Subcutaneous abdominal adipose tissue (tissue), 5 donors: ENCODE data around the gene PTPRG.

ENCODE experiments used
- H3K27ac ChIP-seq: one replicate; pipeline ENCODE4 v1.7.0; 2013; ENCODE audit warnings: low read depth, mild to moderate bottlenecking, inconsistent platforms, low read length, moderate library complexity
- H3K27me3 ChIP-seq, 5 donors: one replicate each; pipeline ENCODE4 v1.7.0; 2013; ENCODE audit warnings: low read length in 5 of 5, inconsistent platforms in 1 of 5; ENCODE audit not compliant: control insufficient read depth in 5 of 5, insufficient read depth in 4 of 5
- H3K36me3 ChIP-seq, 5 donors: one replicate each; pipeline ENCODE4 v1.7.0; 2013; ENCODE audit warnings: low read length in 5 of 5; ENCODE audit not compliant: control insufficient read depth in 5 of 5, insufficient read depth in 5 of 5
- H3K4me1 ChIP-seq, 5 donors: one replicate each; pipeline ENCODE4 v1.7.0; 2013; ENCODE audit warnings: low read length in 5 of 5, mild to moderate bottlenecking in 3 of 5, moderate library complexity in 1 of 5; ENCODE audit not compliant: control insufficient read depth in 5 of 5, insufficient read depth in 5 of 5
- H3K4me3 ChIP-seq, 5 donors: one replicate each; pipeline ENCODE4 v1.7.0; 2013; ENCODE audit warnings: low read length in 5 of 5, low read depth in 1 of 5
- H3K9ac ChIP-seq, 5 donors: one replicate each; pipeline ENCODE4 v1.7.0; 2013; ENCODE audit warnings: low read length in 5 of 5, mild to moderate bottlenecking in 4 of 5, moderate library complexity in 3 of 5
- H3K9me3 ChIP-seq, 5 donors: one replicate each; pipeline ENCODE4 v1.7.0; 2013; ENCODE audit warnings: low read length in 5 of 5; ENCODE audit not compliant: control insufficient read depth in 5 of 5
- donor health status: healthy.
- donor health status: healthy.
- donor health status: healthy.
- donor health status: healthy.
- donor health status: healthy.

The PTPRG gene

GRCh38 chr3:62051506-62051905, 490.1 kb downstream of the PTPRG start:
- H3K36me3 ChIP-seq: no peaks in the 10 kb centered on the region

GRCh38 chr3:62052331-62052730, 491.0 kb downstream of the PTPRG start:
- no peaks in the 10 kb centered on the region for H3K36me3 ChIP-seq
- H3K4me1 ChIP-seq: peaks cover 0 to 8% (median 4%) of the 10 kb centered on the region in 5 donors
- no peak overlapping the region for H3K9ac ChIP-seq
- H3K27ac ChIP-seq: no peak overlapping the region
- no peak overlapping the region for H3K4me3 ChIP-seq
- H3K27me3 ChIP-seq: no peaks in the 10 kb centered on the region
- no peaks in the 10 kb centered on the region for H3K9me3 ChIP-seq

More at GRCh38 chr3:62051506-62051905, 490.1 kb downstream of the PTPRG start:
- H3K27me3 ChIP-seq: no peaks in the 10 kb centered on the region
- H3K4me3 ChIP-seq: no peak overlapping the region
- no peak overlapping the region for H3K27ac ChIP-seq
- H3K9me3 ChIP-seq: no peaks in the 10 kb centered on the region
- no peak overlapping the region for H3K9ac ChIP-seq
- H3K4me1 ChIP-seq: peaks cover 0 to 2% (median 0%) of the 10 kb centered on the region in 5 donors

- H3K27me3 ChIP-seq: no peaks in the 10 kb centered on the region
- no peak overlapping the region for H3K4me3 ChIP-seq
- H3K36me3 ChIP-seq: no peaks in the 10 kb centered on the region
- no peaks in the 10 kb centered on the region for H3K9me3 ChIP-seq
- H3K9ac ChIP-seq: no peak overlapping the region
- H3K27ac ChIP-seq: no peak overlapping the region
- H3K4me1 ChIP-seq: peaks cover 0 to 12% (median 7%) of the 10 kb centered on the region in 5 donors
These were observed 495.3 kb downstream of the PTPRG start for GRCh38 chr3:62056658-62057057.

GRCh38 chr3:62057339-62058047, 496.1 kb downstream of the PTPRG start:
- Histone ChIP-seq H3K27ac (no peak overlapping the region), H3K4me1 (peaks cover 0 to 12% (median 7%) of the 10 kb centered on the region in 5 donors), H3K4me3 (no peak overlapping the region), H3K36me3 (no peaks in the 10 kb centered on the region), H3K27me3 (no peaks in the 10 kb centered on the region), H3K9me3 (no peaks in the 10 kb centered on the region), H3K9ac (no peak overlapping the region)

GRCh38 chr3:62065985-62066693, 504.8 kb downstream of the PTPRG start:
- Histone ChIP-seq H3K27me3 (no peaks in the 10 kb centered on the region), H3K9me3 (no peaks in the 10 kb centered on the region), H3K27ac (no peak overlapping the region), H3K9ac (no peak overlapping the region), H3K36me3 (no peaks in the 10 kb centered on the region), H3K4me1 (no peaks in the 10 kb centered on the region), H3K4me3 (no peak overlapping the region)

- Histone ChIP-seq H3K27ac (no peak overlapping the region), H3K36me3 (no peaks in the 10 kb centered on the region), H3K9ac (no peak overlapping the region), H3K4me1 (no peaks in the 10 kb centered on the region), H3K27me3 (no peaks in the 10 kb centered on the region), H3K4me3 (no peak overlapping the region), H3K9me3 (no peaks in the 10 kb centered on the region)
These were observed 507.0 kb downstream of the PTPRG start for GRCh38 chr3:62068337-62068736.

- no peaks in the 10 kb centered on the region for H3K9me3 ChIP-seq
These were observed 509.5 kb downstream of the PTPRG start for GRCh38 chr3:62070891-62071290.

GRCh38 chr3:62073038-62073437, 511.7 kb downstream of the PTPRG start:
- Histone ChIP-seq H3K9me3 (no peaks in the 10 kb centered on the region), H3K9ac (no peak overlapping the region), H3K27ac (no peak overlapping the region), H3K4me3 (no peak overlapping the region), H3K36me3 (no peaks in the 10 kb centered on the region), H3K27me3 (no peaks in the 10 kb centered on the region), H3K4me1 (peaks cover 0 to 5% (median 0%) of the 10 kb centered on the region in 5 donors)

More at GRCh38 chr3:62070891-62071290, 509.5 kb downstream of the PTPRG start:
- Histone ChIP-seq H3K27ac (no peak overlapping the region), H3K4me3 (no peak overlapping the region), H3K36me3 (no peaks in the 10 kb centered on the region), H3K9ac (no peak overlapping the region), H3K27me3 (no peaks in the 10 kb centered on the region), H3K4me1 (peaks cover 0 to 5% (median 0%) of the 10 kb centered on the region in 5 donors)

GRCh38 chr3:62084558-62084957, 523.2 kb downstream of the PTPRG start:
- Histone ChIP-seq H3K4me1 (peaks cover 0 to 2% (median 0%) of the 10 kb centered on the region in 5 donors), H3K9ac (no peak overlapping the region), H3K27ac (no peak overlapping the region)

GRCh38 chr3:62088472-62089104, 527.2 kb downstream of the PTPRG start:
- peaks cover 0 to 9% (median 0%) of the 10 kb centered on the region in 5 donors for H3K4me1 ChIP-seq
- H3K4me3 ChIP-seq: no peak overlapping the region
- no peaks in the 10 kb centered on the region for H3K36me3 ChIP-seq
- no peak overlapping the region for H3K27ac ChIP-seq
- no peak overlapping the region for H3K9ac ChIP-seq
- H3K27me3 ChIP-seq: no peaks in the 10 kb centered on the region
- no peaks in the 10 kb centered on the region for H3K9me3 ChIP-seq

More at GRCh38 chr3:62084558-62084957, 523.2 kb downstream of the PTPRG start:
- Histone ChIP-seq H3K4me3 (no peak overlapping the region), H3K36me3 (no peaks in the 10 kb centered on the region), H3K9me3 (no peaks in the 10 kb centered on the region), H3K27me3 (no peaks in the 10 kb centered on the region)
